Glomerular visceral epithelial cell (primary cell): ENCODE measurements around the gene CFDP1.

Experiments used
- DNase-seq: peaks from one replicate; pipeline ENCODE4 v3.0.0-alpha.2; 2016; ENCODE audit errors: extremely low spot score

The CFDP1 gene

GRCh38 chr16:75406943-75407342 lies 26.4 kb downstream of the CFDP1 start:
- DNase-seq, result no peak

- peak; percentile 45 for DNase-seq
Observed at GRCh38 chr16:75402821-75403475, 30.4 kb downstream of the CFDP1 start.

GRCh38 chr16:75402159-75402820 lies 31.0 kb downstream of the CFDP1 start:
- peak; percentile 36 for DNase-seq

GRCh38 chr16:75401691-75402090 lies 31.6 kb downstream of the CFDP1 start:
- DNase-seq, result no peak

GRCh38 chr16:75398333-75398732 lies 35.0 kb downstream of the CFDP1 start:
- DNase-seq, result no peak

- DNase-seq, result no peak
Observed at GRCh38 chr16:75394941-75395340, 38.4 kb downstream of the CFDP1 start.

- DNase-seq, result no peak
Observed at GRCh38 chr16:75392906-75393305, 40.4 kb downstream of the CFDP1 start.

GRCh38 chr16:75390926-75391653 lies 42.2 kb downstream of the CFDP1 start:
- no peak for DNase-seq

GRCh38 chr16:75389096-75389690 lies 44.1 kb downstream of the CFDP1 start:
- no peak for DNase-seq

GRCh38 chr16:75387951-75388350 lies 45.4 kb downstream of the CFDP1 start:
- DNase-seq, result no peak

GRCh38 chr16:75385507-75386152 lies 47.7 kb downstream of the CFDP1 start:
- DNase-seq, result peak; percentile 74

GRCh38 chr16:75383141-75383540 lies 50.2 kb downstream of the CFDP1 start:
- DNase-seq, result no peak

- no peak for DNase-seq
Observed at GRCh38 chr16:75382611-75383010, 50.7 kb downstream of the CFDP1 start.

- DNase-seq, result no peak
Observed at GRCh38 chr16:75380870-75381269, 52.4 kb downstream of the CFDP1 start.

GRCh38 chr16:75379911-75380847 lies 53.1 kb downstream of the CFDP1 start:
- no peak for DNase-seq

GRCh38 chr16:75379339-75379738 lies 54.0 kb downstream of the CFDP1 start:
- DNase-seq, result no peak

GRCh38 chr16:75378616-75379015 lies 54.7 kb downstream of the CFDP1 start:
- no peak for DNase-seq

- peak; percentile 78 for DNase-seq
Observed at GRCh38 chr16:75377729-75378386, 55.4 kb downstream of the CFDP1 start.

- no peak for DNase-seq
Observed at GRCh38 chr16:75376475-75377161, 56.7 kb downstream of the CFDP1 start.

- no peak for DNase-seq
Observed at GRCh38 chr16:75374388-75374787, 58.9 kb downstream of the CFDP1 start.
